GM19240 (cell line): ENCODE data around the gene CAMKMT.

ENCODE experiments used
- DNase-seq: peaks from one replicate; pipeline ENCODE4 v3.0.0; 2011; ENCODE audit warnings: low spot score; ENCODE audit not compliant: insufficient read length

Gene CAMKMT

DNA sequence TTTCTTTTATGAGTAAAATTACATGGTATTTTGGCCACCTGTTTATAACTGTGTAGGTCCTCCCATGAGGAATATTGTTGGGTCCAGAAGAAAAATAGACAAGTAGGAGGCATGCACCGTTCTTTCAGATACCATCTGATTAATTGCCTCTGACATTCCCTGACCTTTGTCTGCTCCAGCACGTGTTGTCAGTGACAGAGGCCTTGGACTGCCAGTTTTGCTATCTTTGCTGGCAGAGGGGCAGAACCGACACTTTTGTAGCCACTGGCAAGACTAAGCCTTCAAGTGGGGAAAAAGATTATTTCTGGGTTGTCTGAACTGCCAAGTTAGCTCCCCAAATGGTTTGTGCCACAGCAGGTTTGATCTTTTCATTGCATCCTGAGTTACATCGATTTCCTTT is 276.9 kb downstream of the CAMKMT start:
- DNase-seq: no peak

GRCh38 chr2:44639399-44639798 is 277.7 kb downstream of the CAMKMT start:
- no peak for DNase-seq

DNA sequence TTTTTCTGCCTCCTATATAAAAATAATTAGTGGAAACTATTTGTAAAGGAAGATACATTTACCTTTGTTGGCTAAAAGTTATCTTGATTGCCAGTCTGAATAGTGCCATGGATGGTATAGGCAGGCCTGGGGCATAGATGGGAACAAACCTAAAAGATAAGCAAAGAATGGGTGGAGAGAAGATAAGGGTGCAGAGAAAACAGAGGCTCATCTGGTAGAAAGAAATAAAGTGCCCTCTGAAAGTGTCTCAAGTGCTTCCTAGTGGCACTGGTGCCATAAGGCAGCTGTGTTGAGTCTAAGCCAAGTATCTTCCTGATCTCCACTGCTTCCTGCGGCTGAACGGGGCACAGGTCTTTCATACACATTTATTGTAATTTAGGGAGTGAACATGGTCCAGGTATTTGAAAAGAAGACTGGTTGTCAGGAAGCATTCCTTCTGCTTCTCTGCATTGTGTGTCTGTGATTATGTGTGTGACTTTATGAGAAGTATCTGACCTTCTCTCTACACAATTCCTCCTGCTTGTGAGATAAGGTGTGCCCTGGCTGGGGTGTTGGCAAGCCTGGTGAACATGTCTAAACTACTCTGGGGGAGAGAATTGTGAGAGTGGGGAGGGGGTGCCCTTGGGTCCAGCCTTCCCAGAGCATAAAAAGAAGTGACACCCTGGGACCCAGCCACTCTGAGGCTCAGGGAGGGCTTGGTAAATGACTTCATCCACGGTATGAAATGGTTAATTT is 280.5 kb downstream of the CAMKMT start:
- no peak for DNase-seq

GRCh38 chr2:44645937-44646336 is 284.2 kb downstream of the CAMKMT start:
- no peak for DNase-seq

GRCh38 chr2:44649381-44649780 is 287.6 kb downstream of the CAMKMT start:
- DNase-seq: no peak

DNA sequence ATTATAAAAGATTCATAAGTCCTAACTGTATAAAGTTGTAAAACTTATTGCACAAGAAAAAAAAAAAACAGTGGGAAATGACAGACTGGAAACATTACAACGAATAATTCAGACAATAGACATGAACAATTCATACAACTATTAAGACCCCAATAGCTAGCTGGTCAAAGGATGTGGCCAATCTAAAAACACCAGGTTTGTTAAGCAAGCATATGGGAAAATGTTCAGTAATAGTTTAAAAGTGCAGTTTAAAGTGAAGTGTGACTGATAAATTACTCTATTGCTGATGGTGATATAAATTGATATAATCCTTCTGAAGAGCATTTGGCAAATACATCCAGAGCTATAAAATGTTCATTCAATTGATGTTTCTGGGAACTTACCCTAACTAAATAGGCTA is 289.0 kb downstream of the CAMKMT start:
- DNase-seq: no peak

GRCh38 chr2:44651974-44652373 is 290.2 kb downstream of the CAMKMT start:
- DNase-seq: no peak

GRCh38 chr2:44652701-44653100 is 291.0 kb downstream of the CAMKMT start:
- DNase-seq: no peak

GRCh38 chr2:44655401-44655864 is 293.7 kb downstream of the CAMKMT start:
- DNase-seq: no peak

DNA sequence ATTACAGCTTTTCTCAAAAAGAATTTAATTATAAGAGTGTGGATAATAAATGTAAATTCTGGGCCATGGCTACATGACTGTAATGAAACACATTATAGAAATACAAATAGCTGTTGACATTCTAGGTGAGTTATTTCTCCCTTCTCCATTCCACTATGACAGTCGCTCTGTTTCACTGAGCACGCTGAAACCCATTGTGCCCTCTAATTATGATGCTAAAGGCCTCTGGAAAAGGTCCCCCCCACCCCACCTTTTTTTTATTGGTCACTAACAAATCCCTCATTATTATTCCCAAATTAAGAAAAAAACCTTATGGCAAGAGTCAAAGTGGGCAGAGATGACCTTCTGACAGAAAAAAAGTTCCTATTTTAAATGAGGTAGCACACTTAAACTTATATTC is 294.7 kb downstream of the CAMKMT start:
- DNase-seq: no peak

DNA sequence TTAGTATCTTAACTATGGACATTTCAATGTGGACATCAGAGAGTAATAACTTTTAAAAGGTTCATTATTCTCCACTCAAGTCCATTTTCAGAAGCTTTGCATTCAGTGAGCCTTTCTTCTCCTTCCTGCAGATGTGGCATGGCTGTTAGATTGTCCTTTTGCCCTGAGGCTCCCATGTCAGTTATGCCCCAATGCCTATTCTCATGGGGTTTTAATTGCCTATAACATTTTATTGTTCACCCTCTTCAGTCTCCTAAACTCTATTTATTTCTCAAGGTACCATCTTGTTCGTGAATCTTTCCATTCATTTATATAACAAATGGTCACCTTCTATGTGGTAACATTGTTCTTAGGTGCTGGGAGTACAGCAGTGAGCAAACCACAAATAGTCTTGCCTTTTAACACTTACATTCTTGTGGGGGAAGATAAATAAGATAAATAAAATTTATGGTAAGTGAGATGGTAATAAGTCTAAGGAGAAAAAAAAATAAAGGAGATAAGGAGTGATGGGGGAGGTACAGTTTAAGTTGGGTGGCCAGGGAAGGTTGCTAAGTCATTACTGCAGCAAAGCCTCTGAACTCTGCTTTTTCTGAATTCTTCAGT is 301.8 kb downstream of the CAMKMT start:
- no peak for DNase-seq

DNA sequence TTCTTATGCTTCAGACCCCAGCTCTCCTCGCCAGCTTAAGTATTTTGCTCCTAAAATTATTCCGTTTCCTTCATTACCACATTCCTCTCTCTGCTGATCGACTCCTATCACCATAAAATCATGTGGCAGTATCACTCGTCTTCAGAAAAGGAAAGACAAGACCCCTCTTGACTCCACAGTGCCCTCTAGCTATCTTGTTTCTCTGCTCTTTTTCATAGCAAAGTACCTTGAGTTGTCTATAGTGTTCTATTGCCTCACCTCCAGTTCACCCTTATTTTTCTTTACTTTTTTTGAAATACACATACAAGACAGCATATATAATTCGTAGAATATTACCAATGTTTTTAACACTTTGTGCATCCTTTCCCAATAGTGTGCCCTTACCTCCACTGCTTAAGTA is 306.6 kb downstream of the CAMKMT start:
- DNase-seq: no peak

DNA sequence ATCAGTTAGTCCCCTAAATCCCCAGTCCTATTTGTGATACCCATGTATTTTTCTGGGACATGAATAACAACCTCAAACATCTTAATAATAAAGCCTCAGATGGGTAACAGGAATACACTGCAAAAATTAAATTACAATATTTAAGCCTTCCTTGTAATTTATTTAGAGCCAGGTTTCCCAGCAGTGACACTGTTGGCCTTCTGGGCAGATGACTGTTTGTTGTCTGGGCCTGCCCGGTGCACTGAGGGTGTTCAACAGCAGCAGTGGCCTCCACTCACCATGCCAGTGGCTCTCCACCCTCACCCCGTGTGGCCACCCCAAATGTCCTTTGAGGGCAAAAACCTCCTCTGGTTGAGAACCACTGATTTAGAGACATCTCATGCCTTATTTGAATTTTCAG is 309.5 kb downstream of the CAMKMT start:
- DNase-seq: no peak

- no peak for DNase-seq
Observed at GRCh38 chr2:44671916-44672315, 310.2 kb downstream of the CAMKMT start.

- DNase-seq: no peak
Observed at GRCh38 chr2:44672431-44672830, 310.7 kb downstream of the CAMKMT start.

DNA sequence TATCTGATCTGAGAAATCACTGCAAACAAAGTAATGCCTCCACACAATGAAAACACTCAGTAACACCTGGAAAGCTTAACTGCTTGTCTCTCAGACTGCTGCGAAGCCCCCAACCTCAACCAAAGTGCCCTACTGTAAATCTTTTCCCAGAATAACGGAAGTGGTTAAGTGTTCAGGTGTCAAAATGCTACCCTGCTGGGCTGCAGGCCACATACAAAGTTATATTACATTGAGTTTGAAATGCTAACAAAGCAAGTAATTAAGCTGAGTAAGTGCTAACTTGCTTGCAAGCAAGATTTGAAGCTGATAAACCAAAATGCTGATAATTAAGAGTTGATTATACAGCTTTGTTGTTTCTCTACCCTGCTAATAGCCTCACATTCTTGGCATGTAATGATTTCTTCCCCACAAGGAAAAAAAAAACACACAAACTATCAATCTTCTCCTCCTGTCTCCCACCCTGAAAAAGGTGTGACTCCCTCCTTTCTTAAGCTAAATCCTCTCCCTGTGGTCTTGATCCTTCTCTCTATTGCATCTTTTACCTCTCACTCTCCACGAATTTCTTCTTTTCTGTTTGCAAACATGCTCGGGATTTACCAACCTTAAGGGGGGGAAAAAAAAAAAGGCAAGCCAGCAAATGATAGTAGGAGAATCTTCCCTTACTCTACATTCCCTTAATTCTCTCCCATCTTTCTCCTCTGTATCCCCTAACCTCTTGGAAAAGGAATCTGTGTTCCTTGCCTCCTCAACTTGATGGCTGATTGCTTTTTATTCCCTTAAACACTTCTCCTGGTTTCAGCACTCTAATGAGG is 312.9 kb downstream of the CAMKMT start:
- no peak for DNase-seq

DNA sequence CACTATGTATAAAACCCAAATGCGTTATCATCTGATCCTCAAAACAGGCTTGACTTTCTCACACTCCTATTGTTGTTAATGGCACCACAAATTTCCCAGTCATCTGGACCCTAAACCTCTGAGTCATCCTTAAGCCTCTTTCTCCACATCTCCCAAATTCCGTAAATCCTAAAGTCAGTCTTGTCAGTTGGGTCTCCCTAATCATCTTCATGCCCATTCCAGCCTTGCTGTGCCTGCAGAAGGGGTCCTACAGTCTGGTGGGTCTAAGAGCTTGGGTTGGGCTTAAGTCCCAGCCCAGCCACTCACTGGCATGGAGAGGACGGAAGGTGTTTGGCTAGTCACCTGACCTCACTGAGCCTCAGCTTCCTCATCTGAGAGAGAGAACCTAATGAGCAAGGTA is 314.6 kb downstream of the CAMKMT start:
- DNase-seq: no peak

DNA sequence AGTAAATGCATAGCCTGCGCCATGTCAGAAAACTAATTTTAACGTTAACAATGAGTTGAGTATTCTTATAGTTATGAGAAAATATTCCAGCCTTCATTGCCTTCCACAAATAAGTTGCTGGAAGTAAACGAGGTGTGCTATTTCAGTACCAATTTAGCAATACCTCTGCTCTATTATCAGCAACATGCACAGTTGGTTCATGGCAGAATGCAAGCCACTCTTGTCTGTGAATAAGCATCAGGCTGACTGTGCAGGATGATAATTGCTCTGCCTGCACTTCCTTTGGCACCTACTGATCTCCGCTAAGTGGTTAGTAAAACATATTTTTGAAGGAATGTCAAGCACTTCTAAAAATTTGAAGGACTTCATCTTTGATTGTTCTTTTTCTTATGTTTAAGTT is 317.8 kb downstream of the CAMKMT start:
- no peak for DNase-seq

DNA sequence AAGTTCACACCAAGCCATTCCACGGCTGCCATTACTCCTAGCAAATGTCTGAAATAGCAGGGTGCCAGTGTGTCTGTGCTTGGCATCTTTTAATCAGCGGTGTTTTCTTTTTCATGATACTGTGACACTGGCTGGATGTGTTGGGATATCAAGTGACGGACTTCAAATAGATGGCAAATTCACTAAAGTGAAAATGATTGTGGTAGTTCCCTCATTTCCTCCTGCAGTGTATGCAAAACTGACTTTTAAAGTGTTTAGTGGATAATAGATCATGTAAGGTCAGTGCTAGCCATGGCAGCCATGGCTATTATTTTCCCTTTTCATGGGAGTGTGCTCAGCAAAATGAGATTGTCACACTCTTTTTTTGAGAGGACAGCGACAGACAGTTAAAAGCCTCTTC is 318.2 kb downstream of the CAMKMT start:
- DNase-seq: no peak

GRCh38 chr2:44680424-44680971 is 318.8 kb downstream of the CAMKMT start:
- no peak for DNase-seq

DNA sequence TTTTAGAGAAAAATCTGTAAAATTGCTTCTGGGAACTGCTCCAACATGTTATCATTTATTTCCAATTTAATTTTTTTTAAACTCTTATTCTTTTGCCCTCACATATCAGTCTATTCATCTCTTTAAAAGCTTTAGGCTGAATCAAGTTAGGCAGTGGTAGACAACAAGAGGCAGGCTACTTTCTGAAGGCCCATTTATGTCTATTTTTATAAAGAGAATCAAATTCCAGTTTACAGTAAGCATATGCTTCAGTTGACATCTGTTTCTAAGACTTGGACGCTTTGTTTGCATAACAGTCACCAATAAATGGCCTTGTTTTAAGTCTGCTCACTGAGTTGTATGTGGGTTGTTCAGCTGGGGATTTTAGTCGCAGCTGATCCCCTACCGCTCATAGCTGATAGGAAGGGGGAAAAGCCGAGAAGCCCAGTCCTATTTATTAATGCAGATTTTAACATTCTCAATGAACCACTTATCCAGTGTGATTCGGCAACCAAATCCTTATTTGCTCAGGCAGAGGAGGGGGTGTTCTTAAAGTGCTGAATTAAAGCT is 319.3 kb downstream of the CAMKMT start:
- no peak for DNase-seq

DNA sequence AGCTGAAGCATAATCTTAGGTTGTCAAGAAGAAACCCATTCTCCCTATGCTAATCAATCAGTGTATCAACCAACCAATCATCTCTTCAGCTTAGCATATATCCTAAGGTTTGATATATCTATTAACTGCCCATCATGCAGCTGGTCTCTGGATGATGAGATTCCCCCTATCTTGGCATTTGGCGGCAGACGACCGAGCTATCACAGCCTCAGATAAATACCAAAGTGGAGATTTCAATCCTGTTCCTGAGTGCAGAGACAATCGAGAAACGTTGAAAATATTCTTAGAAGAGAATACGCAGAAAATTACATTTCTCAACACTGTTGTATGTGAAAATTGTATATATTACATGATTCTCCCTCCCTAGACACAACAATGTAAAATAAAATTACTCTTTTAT is 320.7 kb downstream of the CAMKMT start:
- no peak for DNase-seq
